SW 1271 (cell line): Measurements from ENCODE around the gene GREM1.

ENCODE experiments used
- DNase-seq, 2 experiments: peaks; one replicate each; lab custom pipeline; 2025; lab: John Stamatoyannopoulos, UW

Gene GREM1

GRCh38 chr15:32730677-32731654 lies 13.2 kb downstream of the GREM1 start:
- DNase-seq, result no peak

GRCh38 chr15:32732574-32733157 lies 14.9 kb downstream of the GREM1 start:
- no peak for DNase-seq

GRCh38 chr15:32733281-32733680 lies 15.5 kb downstream of the GREM1 start:
- no peak for DNase-seq

GRCh38 chr15:32735989-32736700 lies 18.3 kb downstream of the GREM1 start:
- no peak for DNase-seq

- DNase-seq, result no peak
Observed at GRCh38 chr15:32736701-32737061, 18.9 kb downstream of the GREM1 start.

- no peak for DNase-seq
Observed at GRCh38 chr15:32737304-32737703, 19.5 kb downstream of the GREM1 start.

- no peak for DNase-seq
Observed at GRCh38 chr15:32738666-32739065, 20.9 kb downstream of the GREM1 start.

GRCh38 chr15:32739522-32740063 lies 21.8 kb downstream of the GREM1 start:
- no peak for DNase-seq

- DNase-seq, result no peak
Observed at GRCh38 chr15:32743411-32744140, 25.8 kb downstream of the GREM1 start.

GRCh38 chr15:32746116-32746857 lies 28.5 kb downstream of the GREM1 start:
- DNase-seq, result no peak

GRCh38 chr15:32747921-32748342 lies 30.1 kb downstream of the GREM1 start:
- DNase-seq, result no peak

GRCh38 chr15:32750979-32751378 lies 33.2 kb downstream of the GREM1 start:
- no peak for DNase-seq

- no peak for DNase-seq
Observed at GRCh38 chr15:32757426-32757825, 39.6 kb downstream of the GREM1 start.

GRCh38 chr15:32763295-32763694 lies 45.5 kb downstream of the GREM1 start:
- no peak for DNase-seq

- DNase-seq, result no peak
Observed at GRCh38 chr15:32765236-32765635, 47.4 kb downstream of the GREM1 start.

- DNase-seq, result no peak
Observed at GRCh38 chr15:32766101-32766500, 48.3 kb downstream of the GREM1 start.

GRCh38 chr15:32767236-32767635 lies 49.4 kb downstream of the GREM1 start:
- DNase-seq, result no peak

GRCh38 chr15:32774022-32774421 lies 56.2 kb downstream of the GREM1 start:
- DNase-seq, result peak; percentile 34 to 47

GRCh38 chr15:32775103-32775502 lies 57.3 kb downstream of the GREM1 start:
- DNase-seq, result no peak

GRCh38 chr15:32778391-32779176 lies 60.8 kb downstream of the GREM1 start:
- DNase-seq, result no peak
